Left lung (tissue), 10 donors: Measurements from ENCODE around the gene EPSTI1. TPM values are rescaled to one million over a fixed set of nuclear protein-coding genes. Genes with fewer than 3 reads are reported as not detected.
"Not testable (repeated sequence)": the region's sequence is repeated elsewhere in the genome, so short reads cannot be mapped to it uniquely, and the experiment has no call there.

Source experiments
- ATAC-seq: fragments of 200-7000 bp; cut with Tn5 transposase; one replicate; pipeline ENCODE4 v1.9.1; 2020; ENCODE audit warnings: moderate library complexity
- DNase-seq, 4 donors: peaks; one replicate each; pipeline ENCODE4 v3.0.0-alpha.2; 2013 to 2020
- H3K27ac ChIP-seq, 2 donors: fragments of 200-600 bp; sonication (generic) in 1 of 2; one replicate each; pipeline versions ENCODE4 v1.5.0 to v1.8.0; 2020 to 2021
- H3K27me3 ChIP-seq, 2 donors: fragments of 200-600 bp; sonication (generic) in 1 of 2; one replicate each; pipeline versions ENCODE4 v1.5.0 to v1.8.0; 2020 to 2021
- H3K36me3 ChIP-seq, 2 donors: fragments of 200-600 bp; sonication (generic) in 1 of 2; one replicate each; pipeline versions ENCODE4 v1.5.0 to v1.8.0; 2020 to 2021
- H3K4me1 ChIP-seq, 2 donors: fragments of 200-600 bp; one replicate each; pipeline ENCODE4 v1.8.0; 2021
- H3K4me3 ChIP-seq, 2 donors: fragments of 200-600 bp; sonication (generic) in 1 of 2; one replicate each; pipeline versions ENCODE4 v1.5.0 to v1.8.0; 2020 to 2021; ENCODE audit warnings: mild to moderate bottlenecking in 1 of 2
- H3K9me3 ChIP-seq, 2 donors: fragments of 200-600 bp; sonication (generic) in 1 of 2; one replicate each; pipeline versions ENCODE4 v1.5.0 to v1.8.0; 2020 to 2021
- intact Hi-C, 2 donors: fragments of 100-400 bp; cut with DNase I; formaldehyde crosslinking; loops; one replicate each; pipeline versions ENCODE4 v1.11.2 to v1.14.2; 2022
- polyA plus RNA-seq, 6 donors: library from polyadenylated mRNA; unstranded; fragments of 120-200 nt; gene quantifications; one replicate each; pipeline ENCODE4 v1.2.1, GENCODE V29; 2013; ENCODE audit not compliant: insufficient read length in 6 of 6
- total RNA-seq, 2 donors: library from RNA; stranded (reverse); fragmentation: NEBNext Ultra II Directional; extraction: Animal tissue kit (Norgen Biotek cat#: 25700); gene quantifications; one replicate each; pipeline ENCODE4 v1.2.1, GENCODE V29; 2021
- TF ChIP-seq, protein P1 (sequence below), 2 donors: fragments of 200-600 bp; sonication (generic) in 1 of 2; IDR thresholded peaks; one replicate each; pipeline versions ENCODE4 v1.5.0 to v1.8.0; 2021; ENCODE audit warnings: antibody characterized with exemption in 2 of 2
- donor health status: DM: no; HTN: yes; CAD: no.
- donor health status: DM: no; HTN: no; CAD: no.

Gene EPSTI1
- total and polyA plus RNA-seq, 8 donors = 11.1 to 22.4 (median 14.1) TPM

DNA sequence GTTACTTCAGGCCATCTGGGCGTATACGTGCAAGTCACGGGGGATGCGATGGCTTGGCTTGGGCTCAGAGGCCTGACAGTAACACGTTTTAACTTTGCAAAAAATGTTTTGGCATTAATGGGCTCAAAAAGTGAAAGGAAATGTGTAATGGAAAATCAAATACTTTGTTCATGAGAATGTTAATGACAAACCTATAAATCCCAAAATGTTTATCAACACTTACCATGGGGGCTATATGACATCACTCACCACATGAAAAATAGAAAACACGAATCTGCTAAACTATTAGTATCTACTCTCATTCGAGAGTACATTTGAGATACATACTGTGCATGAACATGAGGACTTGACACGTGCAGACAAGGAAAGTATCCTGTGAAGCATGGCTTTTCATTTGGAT is 119.0 kb downstream of the EPSTI1 start:
- DNase-seq (no peak), ATAC-seq (no peak)
- TF ChIP-seq, protein P1, sequence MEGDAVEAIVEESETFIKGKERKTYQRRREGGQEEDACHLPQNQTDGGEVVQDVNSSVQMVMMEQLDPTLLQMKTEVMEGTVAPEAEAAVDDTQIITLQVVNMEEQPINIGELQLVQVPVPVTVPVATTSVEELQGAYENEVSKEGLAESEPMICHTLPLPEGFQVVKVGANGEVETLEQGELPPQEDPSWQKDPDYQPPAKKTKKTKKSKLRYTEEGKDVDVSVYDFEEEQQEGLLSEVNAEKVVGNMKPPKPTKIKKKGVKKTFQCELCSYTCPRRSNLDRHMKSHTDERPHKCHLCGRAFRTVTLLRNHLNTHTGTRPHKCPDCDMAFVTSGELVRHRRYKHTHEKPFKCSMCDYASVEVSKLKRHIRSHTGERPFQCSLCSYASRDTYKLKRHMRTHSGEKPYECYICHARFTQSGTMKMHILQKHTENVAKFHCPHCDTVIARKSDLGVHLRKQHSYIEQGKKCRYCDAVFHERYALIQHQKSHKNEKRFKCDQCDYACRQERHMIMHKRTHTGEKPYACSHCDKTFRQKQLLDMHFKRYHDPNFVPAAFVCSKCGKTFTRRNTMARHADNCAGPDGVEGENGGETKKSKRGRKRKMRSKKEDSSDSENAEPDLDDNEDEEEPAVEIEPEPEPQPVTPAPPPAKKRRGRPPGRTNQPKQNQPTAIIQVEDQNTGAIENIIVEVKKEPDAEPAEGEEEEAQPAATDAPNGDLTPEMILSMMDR (IDR thresholded peaks at IDR 0.05) = no peak
- H3K4me1 ChIP-seq = peaks cover 0 to 3% of the 10 kb centered on the region in 2 donors
- H3K27me3 ChIP-seq = no peaks in the 10 kb centered on the region
- no peak overlapping the region for H3K4me3 ChIP-seq
- no peak overlapping the region for H3K27ac ChIP-seq
- H3K36me3 ChIP-seq = no peaks in the 10 kb centered on the region
- no peaks in the 10 kb centered on the region for H3K9me3 ChIP-seq
- intact Hi-C loops = no loop called here

DNA sequence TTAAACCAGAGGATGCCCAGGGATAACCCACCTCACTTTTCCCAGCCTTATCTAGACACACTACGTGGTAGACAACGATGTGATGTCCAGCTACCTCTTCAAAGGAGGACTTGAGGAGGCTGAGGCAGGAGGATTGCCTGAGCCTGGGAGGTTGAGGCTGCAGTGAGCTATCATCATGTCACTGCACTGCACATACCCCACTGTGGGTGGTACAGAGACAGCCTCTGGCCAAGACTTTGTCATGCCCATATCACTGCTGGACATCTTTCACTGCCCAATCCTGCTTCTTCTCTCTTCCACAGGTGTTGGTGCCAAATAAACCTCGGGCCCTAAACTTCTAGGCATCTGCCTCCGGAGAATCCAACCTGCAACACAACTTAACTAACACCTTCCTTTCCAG is 124.8 kb downstream of the EPSTI1 start:
- Histone ChIP-seq H3K27ac (no peak overlapping the region), H3K4me3 (no peak overlapping the region), H3K4me1 (no peaks in the 10 kb centered on the region), H3K9me3 (no peaks in the 10 kb centered on the region), H3K36me3 (no peaks in the 10 kb centered on the region), H3K27me3 (no peaks in the 10 kb centered on the region)
- peak in 1 of 4 donors; percentile 8 for DNase-seq
- ATAC-seq = no peak
- intact Hi-C loops = no loop called here
- TF ChIP-seq, protein P1 (IDR thresholded peaks at IDR 0.05) = no peak

DNA sequence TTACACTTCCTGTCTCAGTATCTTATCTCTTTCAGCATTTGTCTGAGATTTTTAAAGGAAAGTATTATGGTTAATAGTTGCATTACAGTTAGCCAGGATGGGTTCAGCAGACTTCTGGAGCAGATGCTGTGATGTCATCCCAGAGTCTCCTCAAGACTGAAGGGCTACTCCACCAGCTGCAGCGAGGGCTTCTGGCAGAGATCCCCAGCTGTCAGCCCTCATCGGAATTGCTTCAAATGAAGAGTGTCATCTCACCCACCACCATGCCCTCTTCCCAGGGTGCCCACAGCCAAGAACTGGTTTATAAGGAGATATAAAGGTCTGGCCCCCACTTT is 126.3 kb downstream of the EPSTI1 start:
- TF ChIP-seq, protein P1 (IDR thresholded peaks at IDR 0.05) = no peak
- H3K4me3 ChIP-seq = no peak overlapping the region
- H3K27me3 ChIP-seq = no peaks in the 10 kb centered on the region
- no peaks in the 10 kb centered on the region for H3K4me1 ChIP-seq
- H3K9me3 ChIP-seq = no peaks in the 10 kb centered on the region
- no peaks in the 10 kb centered on the region for H3K36me3 ChIP-seq
- DNase-seq (peak in 2 of 4 donors; percentile 17 to 30), ATAC-seq (no peak)
- H3K27ac ChIP-seq = peak overlapping the region in 1 of 2 donors; percentile 39
- intact Hi-C loops = no loop called here

DNA sequence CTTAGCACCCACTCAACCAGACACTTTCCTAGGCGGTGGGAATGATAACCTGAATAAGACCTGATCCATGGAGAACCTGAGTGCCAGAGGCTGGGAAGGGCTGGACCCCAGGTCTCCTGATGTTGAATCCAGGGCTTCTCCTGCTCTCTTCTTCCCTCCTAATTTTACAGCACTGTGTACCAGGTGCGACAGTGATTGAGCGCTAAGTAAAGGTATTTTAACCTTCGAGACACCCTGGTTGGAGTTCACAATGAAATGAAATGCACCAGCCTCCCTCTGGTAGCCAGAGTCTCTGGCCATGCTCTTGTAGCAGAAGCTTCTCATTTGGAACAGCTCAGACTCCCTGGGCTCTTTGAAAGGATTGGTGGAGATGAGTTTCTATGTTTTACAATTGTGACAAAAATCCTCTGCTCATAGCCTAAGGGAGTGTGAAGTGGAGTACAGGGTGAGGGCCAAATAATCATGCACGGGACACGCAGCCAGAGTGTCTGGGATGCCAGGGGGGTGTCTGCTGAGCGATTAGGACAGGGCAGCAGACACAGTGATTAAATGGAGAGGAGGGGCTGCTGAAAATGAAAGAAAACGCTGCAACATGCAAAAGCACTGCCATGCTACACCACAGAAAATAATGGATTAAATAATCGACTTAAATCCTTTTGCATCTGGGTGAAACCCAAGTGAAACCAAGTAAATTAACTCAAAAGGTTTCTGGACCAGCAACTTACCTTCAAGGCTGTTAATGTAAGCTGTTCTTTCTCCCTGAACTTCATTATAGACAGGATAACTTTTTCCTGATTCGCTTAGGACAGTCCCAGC is 126.9 kb downstream of the EPSTI1 start:
- Histone ChIP-seq H3K4me3 (no peak overlapping the region), H3K27ac (peak overlapping the region in 1 of 2 donors; percentile 39)

DNA sequence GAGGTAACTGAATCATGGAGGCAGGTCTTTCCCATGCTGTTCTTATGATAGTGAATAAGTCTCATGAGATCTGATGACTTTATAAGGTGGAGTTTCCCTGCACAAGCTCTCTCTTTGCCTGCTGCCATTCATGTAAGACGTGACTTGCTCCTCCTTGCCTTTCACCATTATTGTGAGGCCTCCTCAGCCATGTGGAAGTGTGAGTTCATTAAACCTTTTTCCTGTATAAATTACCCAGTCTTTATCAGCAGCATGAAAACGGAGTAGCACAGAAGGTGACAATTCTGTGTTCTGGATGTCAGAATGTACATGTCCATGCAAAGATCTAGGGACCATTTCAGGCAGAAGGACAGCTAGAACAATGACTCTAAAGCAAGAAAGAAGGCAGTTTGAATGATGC is 129.7 kb downstream of the EPSTI1 start:
- DNase-seq, H3K9me3 ChIP-seq, intact Hi-C loops, H3K4me3 ChIP-seq, ATAC-seq, H3K36me3 ChIP-seq, H3K27ac ChIP-seq, H3K27me3 ChIP-seq, H3K4me1 ChIP-seq: not testable (repeated sequence)

More for the DNA sequence above, 126.9 kb downstream of the EPSTI1 start:
- H3K9me3 ChIP-seq = no peaks in the 10 kb centered on the region
- TF ChIP-seq, protein P1 (IDR thresholded peaks at IDR 0.05) = no peak
- no peaks in the 10 kb centered on the region for H3K4me1 ChIP-seq
- ATAC-seq (no peak), DNase-seq (peak in 2 of 4 donors; percentile 14 to 17)
- intact Hi-C loops = no loop called here
- no peaks in the 10 kb centered on the region for H3K36me3 ChIP-seq
- no peaks in the 10 kb centered on the region for H3K27me3 ChIP-seq

DNA sequence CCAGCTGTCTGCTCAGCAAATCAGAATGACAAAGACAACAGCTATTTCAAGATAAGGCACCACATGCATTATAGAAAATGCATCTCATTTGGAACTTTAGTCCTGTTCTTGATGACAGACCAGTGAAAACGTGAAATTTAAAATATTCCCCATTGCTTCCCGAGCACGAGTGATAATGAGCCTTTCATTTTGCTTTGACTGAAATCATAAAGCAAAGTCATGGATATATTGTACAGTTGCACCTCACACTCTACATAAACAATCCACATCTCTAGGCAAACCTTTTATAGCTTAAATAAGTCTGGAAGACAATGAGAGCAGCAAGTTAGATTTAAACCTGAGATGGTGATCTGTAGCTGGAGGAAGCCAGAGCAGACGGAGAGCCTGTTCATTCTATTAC is 131.6 kb downstream of the EPSTI1 start:
- DNase-seq (no peak), ATAC-seq (no peak)
- Histone ChIP-seq H3K9me3 (no peaks in the 10 kb centered on the region), H3K27me3 (no peaks in the 10 kb centered on the region), H3K4me3 (no peak overlapping the region), H3K36me3 (no peaks in the 10 kb centered on the region), H3K4me1 (no peaks in the 10 kb centered on the region), H3K27ac (no peak overlapping the region)
- TF ChIP-seq, protein P1 (IDR thresholded peaks at IDR 0.05) = no peak
- intact Hi-C loops = no loop called here
